Esophagus mucosa (tissue), 1 donor: ENCODE results near the gene EFNA5. TPM values are rescaled to one million over a fixed set of nuclear protein-coding genes. Genes with fewer than 3 reads are reported as not detected.
"Not testable (repeated sequence)": the region's sequence is repeated elsewhere in the genome, so short reads cannot be mapped to it uniquely, and the experiment has no call there.

Experiments
- ATAC-seq: fragments of 200-7000 bp; cut with Tn5 transposase; one replicate; pipeline ENCODE4 v1.9.1; 2020
- total RNA-seq: library from RNA; stranded (reverse); gene quantifications from one replicate; pipeline ENCODE4 v1.2.4, GENCODE V29; 2023
- donor health status: DM: yes; HTN: yes; CAD: no.

EFNA5 gene
- total RNA-seq, 1 donor from 2014 or later, result 29.7 TPM

DNA sequence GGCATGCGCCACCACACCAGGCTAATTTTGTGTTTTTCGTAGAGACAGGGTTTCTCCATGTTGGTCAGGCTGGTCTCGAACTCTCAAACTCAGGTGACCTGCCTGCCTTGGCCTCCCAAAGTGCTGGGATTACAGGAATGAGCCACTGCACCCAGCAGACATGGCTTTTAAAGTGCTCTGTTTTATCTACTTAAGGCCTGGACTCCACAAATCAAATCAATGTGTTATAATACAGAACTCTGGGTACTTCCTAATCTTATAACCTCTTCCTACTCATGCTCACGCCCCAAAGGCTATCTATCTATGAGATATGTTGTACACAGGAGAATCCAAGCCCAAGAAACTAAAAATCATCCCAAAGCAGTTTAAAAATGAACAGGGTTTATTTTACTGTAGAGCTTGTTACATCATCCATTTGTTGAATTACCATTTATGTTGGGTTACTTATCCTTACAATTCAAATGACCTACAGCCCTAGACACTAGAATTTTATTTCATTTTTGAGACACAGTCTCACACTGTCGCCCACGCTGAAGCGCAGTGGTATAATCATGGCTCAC lies 155.1 kb downstream of the EFNA5 start:
- ATAC-seq, result no peak

DNA sequence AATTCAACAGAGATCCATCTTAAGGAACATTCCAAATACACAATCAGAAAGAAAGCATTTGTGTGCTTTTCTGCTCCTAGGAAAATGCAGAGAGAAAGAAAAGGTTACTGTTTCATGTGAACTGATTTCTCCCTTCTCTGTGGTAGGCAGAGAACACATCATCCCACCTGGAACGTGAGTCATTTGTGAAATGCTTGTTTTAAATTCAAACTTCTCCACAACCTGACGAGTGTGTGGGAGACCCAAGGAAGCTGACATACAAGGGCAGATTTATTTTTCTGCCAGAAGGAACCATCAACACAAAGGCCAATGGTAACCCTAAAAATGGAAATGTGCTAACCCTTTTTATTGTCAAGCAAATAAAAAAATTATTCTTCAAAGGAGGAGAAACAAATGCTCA lies 156.4 kb downstream of the EFNA5 start:
- ATAC-seq, result no peak

DNA sequence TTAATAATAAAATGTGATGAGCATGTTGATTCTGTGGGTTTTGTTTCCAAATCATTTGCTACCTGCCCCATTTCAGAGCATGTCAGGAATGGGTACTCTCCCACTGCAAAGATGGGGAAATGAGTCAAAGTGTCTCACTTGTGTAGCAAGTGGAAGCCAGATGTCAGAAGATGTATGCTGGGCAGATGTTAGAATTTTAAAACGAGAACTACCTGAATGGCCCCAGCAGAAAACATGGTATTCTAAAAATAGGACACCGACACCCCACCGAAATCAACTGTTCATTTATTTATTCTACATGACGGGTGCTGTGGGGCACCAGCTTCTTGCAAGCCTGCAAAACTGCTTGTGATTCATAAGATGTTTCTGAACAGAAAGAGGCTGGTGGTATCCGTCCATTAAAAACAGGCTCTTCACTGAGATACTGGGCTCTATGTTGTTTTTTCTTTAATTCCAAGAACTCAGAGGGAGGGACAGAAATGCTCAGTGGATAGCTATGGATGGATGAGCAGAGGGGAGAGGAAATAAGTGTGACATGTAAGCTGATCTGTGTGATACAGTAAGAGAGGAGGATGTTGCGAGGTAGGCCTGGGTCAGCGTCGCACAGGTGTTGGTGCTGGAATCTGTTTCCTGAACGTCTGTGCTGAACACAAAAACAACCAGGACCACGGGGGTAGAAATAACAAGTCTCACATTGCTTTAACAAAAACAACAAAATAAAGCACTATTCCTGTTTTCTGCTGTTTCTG lies 157.2 kb downstream of the EFNA5 start:
- ATAC-seq, result no peak

DNA sequence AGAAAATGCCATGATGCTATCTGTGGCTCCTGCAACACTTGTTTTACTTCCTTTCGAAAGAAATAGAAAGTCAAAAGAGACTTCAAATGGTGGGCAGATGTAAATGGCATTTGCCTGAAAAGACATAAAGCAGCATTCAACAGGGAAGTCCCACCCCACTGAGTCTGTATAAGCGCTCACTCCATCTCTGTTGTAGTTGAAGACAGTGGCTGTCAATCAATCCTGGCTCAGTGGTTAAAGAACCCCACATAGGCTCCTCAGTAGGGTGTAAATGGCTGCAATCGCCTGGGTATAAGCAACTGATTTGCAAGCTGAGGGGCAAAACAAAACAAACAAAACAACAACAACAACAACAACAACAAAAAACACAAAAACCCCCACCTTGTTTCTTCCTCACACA lies 158.7 kb downstream of the EFNA5 start:
- no peak for ATAC-seq

DNA sequence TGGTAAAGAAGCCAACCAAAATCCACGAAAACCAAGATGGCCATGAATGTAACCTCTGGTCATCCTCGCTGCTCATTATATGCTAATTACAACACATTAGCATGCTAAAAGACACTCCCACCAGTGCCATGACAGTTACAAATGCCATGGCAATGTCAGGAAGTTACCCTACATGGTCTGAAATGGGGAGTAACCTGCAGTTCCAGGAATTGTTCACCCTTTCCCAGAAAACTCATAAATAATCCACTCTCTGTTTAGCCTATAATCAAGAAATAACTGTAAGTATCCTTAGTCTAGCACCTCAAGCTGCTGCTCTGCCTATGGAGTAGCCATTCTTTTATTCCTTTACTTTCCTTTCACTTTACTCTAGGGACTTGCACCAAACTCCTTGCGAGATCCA lies 160.6 kb downstream of the EFNA5 start:
- no peak for ATAC-seq

DNA sequence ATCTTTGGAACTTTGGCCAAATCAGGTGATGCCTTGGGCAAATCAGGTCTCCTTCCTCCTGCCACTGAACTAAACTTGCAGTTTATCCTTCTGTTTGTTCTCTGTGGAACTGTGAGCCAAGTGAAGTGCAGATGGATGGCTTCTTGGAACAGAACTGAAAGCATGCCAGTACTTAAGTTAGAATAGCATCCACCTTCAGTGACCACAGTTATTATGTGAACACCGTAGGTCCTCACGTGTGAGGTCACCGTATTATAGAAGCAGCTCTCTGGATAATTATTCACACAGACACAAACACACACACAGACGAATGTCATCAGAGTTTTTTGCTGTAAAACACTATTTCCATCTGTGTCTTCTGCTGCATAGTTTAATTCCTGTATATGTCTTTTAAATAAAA lies 162.6 kb downstream of the EFNA5 start:
- no peak for ATAC-seq

DNA sequence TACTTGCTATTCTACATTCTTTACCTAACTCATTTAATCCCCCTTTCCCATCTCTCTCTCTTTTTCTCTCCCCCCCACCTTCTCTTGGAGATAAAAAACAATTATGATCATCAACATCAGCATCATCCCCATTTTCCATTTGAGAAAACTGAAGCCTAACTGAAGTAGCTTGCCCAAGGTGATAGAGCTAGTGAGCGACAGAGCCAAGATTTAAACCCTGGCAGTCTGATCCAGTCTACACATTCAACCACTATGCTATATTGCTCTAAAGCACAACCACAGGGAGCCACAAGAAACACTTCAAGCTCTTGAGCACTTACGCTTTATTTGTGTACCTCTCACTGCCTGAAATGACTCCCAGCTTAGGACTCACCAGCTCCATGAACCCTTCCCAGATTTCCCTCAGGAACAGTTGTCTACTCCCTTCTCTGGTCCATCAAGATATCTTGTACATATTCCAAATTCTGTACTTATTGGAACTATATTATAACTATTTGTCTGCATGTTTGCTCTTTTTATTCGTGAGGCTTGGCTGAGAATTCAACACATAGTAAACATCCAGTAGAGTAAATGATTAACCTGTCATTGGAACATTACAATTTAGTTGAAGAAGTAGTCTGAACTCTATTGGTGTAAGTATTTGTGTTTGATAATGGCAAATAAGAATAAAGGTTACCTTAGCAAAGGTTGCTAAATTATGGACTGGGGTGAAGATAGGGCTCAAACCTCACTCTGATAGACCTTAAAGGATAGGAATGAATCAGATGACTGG lies 164.8 kb downstream of the EFNA5 start:
- ATAC-seq, result no peak

DNA sequence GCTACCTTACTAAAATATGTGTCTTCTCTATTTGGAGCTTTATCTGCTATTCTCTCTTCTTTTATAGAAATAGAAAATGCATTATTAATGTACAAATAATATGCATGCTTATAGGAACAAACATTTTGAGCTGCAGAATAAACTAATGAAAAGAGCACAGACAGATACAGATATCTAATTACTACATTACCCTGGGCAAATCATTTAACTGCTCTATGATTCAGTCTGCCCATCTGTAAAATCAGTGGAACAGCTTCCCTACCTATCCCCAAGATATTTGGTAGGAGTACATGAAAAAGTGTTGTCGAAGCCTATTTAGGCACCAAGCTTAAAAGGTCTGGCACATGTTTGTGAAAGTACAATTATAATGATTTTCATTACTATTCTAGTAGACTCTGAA lies 166.3 kb downstream of the EFNA5 start:
- ATAC-seq, result no peak

DNA sequence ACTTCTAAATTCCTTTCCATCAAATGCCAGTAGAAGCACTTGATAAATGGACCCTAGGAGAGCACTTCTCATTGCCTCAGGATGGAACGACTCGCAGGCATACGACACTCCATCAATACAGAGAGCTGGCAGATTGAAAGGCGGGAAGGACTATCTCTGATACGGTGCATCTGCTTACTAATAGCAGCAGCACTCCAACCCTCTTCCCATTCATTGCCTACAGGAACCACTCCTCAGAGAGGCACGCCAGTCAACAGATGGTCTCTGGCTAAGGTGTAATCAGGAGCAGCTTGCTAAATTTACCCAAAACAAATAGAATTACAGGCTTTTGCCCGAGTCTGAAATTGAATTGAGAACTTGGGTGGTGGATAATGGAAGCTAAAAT lies 168.1 kb downstream of the EFNA5 start:
- no peak for ATAC-seq

DNA sequence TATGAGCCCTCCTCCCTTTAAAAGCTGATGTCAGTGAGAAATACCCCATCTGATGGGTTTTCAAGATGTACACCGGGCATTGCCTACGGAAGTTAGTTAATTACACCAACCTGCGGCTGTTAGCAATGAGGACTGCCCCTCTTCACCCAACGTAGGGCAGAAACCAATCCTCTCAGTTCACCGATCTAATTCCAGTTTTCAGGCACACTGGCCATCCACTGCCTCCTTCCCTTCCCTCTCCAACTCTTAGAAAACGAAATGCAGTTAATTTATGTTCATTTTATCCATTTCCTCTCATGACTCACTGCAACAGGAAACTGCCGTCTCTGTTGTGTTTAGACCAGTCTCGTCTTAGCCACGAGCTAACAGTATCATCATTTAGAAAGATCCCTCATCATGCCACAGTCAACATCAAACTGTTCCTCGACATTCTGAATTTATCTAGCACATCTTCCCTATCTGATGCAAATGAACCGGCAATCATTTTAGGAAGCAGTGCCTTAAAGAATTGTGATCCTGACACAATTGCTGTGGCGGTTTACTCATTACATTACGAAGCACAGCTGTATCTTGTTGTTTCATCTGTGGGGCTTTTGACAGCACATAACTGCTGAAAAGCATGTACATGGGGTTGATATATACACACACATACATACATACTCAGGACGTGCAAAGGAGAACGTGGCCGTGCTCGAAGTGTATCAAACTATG lies 168.6 kb downstream of the EFNA5 start:
- ATAC-seq, result no peak

DNA sequence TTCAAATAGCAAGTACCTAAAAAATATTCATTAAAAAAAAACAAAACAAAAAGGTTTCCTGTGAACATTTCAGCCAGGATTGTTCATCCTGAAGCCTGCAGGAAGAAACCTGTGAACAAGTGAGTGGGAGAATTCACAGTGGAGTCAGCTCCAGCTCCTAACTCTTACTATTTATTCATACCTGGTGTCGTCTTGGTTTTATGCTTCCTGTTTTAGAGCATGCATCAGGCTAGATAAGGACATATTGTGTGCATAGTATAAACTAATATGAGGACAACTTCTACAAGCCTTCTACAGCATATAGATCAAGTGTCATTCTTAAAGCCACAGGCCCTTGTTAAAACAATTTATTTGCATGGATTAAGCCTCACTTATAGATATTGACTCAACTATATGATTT lies 169.9 kb downstream of the EFNA5 start:
- no peak for ATAC-seq

DNA sequence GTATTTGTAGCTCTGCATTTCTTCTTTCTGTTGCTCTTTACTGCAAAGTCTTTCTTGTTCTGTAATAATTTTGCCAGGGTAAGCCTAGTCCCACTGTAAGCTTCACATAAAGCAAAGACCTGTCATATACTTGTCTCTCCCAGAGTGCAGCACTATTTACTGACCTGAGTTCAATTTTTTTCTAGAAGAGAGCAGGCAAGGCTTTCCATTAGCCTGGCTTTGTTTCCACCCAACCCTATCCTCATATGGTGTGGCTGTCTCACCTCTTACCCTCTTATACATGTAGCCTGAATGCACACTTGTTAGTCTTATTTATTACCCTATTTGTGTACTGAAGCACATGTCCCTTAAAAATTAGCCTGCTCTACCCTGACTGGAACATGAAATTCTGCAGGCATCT lies 170.4 kb downstream of the EFNA5 start:
- no peak for ATAC-seq

DNA sequence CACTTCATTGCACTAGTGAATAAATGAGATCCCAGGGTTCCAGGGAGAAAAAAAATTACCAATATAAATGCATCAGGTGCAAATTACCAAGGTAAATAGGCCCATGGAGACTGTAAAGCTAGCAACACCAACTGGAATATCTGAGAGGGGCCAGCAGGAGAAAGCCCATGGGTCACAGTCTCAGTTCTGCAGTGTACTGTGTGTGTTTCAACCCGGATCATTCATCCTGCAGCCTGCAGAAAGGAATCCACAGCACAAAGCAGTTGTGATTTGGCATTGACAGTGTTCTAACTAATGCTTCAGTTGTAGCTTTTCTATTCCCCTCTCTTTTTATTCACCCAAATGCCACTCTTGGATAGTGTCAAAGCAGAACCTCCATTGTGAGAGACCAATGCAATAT lies 171.0 kb downstream of the EFNA5 start:
- ATAC-seq, result no peak

DNA sequence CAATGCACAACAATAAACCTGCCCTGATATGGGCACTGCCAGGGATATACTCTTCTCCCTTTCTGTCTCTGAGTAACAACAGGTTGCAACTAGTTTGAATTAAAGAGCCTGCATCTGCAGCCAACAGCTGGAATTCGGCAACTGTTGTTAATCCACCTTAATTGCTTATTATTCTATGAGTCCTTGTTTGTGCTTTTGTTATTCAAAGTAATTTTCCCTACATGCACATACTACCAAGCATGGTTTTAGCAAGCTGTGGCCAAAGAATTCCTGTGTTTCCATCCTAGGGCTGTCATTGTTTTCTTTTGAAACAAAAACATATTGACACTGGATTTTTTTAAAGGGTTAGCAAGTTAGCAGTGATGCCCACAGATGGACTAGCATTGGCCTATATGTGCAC lies 171.5 kb downstream of the EFNA5 start:
- peak; percentile 49 for ATAC-seq

DNA sequence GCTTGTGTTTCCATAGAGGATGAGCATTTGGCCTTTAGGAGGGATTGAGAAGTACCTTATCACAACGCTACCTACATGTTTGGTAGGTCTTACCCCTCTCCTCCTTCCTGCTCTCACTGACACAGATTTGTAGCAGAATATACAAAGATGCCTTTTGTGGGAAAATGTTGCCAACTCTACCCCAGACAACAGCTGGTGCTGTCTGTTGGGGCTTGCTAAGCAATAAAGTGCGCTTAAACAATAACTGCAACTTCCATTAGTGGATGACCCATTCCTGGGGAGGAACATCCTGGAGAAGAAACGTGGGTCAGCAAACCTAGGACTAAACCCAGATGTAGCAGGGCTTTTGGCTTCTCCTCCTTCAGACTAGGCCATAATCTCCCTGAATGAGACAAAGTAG lies 174.3 kb downstream of the EFNA5 start:
- ATAC-seq, result no peak

DNA sequence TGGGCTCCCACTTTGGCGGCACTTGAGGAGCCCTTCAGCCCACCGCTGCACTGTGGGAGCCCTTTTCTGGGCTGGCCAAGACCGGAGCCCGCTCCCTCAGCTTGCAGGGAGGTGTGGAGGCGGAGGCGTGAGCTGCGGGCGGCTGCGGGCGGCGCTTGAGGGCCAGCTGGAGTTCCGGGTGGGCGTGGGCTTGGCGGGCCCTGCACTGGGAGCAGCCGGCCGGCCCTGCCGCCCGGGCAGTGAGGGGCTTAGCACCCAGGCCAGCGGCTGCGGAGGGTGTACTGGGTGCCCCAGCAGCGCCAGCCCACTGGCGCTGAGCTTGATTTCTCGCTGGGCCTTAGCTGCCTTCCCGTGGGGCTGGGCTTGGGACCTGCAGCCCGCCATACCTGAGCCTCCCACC lies 176.6 kb downstream of the EFNA5 start:
- ATAC-seq, result not testable (repeated sequence)

DNA sequence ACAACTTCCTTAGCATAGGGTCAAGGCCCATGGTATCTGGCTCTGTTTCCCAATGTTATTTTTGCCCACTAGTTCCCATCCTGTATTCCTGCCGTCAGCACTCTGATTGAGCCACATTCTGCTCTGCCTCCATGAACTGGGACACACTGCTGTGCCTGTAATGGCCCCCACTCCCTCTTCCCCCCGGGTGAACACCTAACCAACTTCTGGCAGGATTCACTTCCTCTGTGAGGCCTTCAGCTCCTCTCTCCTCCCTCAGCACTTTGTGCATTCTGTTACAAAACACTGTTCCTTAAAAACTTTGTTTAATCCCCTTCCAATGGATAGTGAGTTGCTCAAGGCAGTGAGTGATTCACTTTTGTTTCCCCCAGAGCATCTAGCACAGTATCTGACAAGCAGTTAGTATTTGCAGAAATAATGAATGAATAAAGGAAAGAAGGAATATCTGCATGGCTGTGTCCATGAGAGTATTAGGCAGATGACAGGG lies 183.6 kb downstream of the EFNA5 start:
- peak; percentile 18 for ATAC-seq

DNA sequence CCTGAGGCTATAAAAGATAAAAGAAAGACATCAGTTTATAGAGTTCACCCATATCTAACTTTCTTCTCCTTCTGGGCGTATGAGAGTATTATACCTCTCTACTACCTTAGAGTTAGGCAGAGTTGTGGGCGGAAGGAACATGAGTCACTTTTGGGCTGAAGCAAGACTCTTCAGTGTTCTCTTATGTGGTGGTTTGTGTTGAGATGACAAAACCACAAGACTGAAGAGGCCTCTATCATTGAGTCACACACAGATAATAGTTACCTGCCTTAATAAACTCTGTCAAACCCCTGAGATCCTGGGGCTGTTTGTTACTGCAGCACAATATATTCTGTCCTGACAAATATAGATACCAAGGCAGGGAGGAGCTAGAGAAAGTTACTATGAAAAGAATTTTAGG lies 184.2 kb downstream of the EFNA5 start:
- ATAC-seq, result peak; percentile 97

DNA sequence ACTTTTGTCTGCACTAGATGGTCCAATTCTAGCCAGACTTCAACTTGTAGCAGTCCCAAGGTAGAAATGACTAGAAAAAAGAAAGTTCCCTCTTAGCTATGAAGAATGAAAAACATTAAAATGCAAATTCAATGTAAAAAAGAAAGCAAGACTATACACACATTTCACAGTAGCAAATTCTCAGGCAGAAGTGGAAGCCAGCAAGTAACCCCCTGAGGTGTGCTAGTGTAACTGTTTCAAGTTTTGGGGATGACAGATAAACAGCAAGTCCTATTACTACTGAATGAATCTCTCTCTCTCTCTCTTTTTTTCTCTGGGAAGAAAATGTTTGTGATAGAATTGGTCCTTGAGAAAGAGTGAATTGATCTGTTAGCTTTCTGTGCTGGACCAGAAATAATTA lies 185.6 kb downstream of the EFNA5 start:
- no peak for ATAC-seq

DNA sequence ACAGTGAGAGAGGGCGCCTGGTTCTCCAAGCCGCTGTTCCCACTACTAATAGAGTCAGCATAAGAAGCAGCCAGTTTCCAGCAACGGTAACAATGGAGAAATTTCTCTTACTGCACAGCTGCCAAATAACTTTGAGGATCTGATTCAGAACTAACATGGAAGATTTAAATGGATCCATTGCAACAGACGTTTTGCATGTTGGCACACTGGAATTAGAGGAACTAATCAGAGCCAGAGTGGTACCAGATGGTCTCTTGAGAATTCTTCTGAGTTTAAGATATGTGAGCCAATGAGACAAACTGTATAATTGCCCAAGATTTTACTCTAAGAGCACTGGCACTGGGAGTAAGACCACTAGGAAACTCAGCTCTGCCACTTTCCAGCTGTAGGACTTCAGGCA lies 186.5 kb downstream of the EFNA5 start:
- ATAC-seq, result no peak

DNA sequence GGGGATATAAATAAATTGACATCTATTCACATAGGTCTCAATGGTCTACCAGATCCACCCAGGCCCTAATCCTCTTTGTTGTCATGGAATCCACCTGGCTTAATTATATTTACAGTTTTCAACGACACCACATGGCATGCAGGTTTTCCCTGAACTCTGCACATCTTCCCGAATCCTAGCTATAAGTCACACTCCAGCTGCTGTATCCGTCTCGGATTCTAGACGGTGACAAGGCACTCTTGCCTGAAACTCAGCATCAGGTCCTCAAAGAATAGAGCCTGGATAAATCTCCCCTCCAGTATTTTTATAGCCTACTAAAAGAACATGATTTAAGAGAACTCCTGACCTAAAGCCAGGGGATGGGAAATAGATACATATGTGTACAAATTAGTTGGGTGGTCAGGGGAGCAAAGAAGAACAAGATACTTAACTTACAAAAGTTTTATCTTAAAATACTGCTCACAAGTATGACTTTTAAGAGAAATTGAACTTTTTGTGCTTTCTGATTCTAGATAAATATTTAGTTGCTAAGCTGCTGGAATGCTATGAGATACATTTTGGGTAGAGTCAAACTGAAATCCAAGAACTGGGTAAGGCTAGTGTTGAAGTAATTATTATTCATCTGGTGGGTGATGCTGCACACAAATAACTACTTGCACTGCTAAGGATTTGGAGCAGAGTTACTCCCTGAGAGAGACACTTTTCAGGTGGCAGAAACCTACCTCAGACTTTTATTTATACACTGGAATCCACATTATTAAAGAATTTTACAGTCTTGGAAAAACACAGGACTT lies 187.3 kb downstream of the EFNA5 start:
- ATAC-seq, result no peak

DNA sequence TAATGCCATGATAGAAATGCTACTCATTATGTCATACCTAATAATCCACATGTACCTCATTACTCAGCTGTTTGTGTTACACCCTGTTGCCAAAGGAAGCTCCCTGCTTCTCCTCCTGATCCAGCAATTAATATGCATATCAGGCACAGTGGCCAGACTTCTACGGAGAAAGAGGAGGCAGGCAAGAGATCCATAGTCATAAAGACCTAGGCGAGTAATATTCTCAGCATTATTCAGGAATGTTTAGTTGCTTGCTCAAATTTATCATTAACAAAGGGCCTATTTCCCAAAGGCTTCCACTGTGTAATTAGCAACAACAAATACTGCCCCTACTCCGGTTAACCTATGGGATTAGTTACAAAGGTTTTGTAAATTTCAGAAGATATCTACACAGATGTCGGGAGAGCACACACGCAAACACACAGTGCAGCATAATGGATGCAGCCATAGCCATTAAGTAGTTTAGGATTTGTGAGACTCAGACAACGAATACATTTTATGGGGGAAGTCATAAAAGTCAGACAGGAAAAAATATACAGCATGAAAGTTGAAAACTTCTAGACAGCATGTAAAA lies 192.6 kb downstream of the EFNA5 start:
- peak; percentile 80 for ATAC-seq
